ENCODE measurements around the gene SDK1.

The SDK1 gene

GRCh38 chr7:4247106-4247876 is 946.2 kb downstream of the SDK1 start:
- Histone ChIP-seq H3K23ac (ENCODE audit: low read length in 2 of 2) (no peak overlapping the region), H4K8ac (ENCODE audit: low read length) (no peak overlapping the region)
- WGBS: 93% methylated on average over 26 of the region's 27 CpGs

GRCh38 chr7:4248295-4248694 is 947.2 kb downstream of the SDK1 start:
- peaks cover 0 to 22% of the 10 kb centered on the region in 2 experiments for H3K36me3 ChIP-seq (ENCODE audit: control insufficient read depth in 1 of 2, insufficient read depth in 2 of 2, low read depth in 1 of 2, low read length in 2 of 2)
- H2BK12ac ChIP-seq (ENCODE audit: low read length in 2 of 2): no peak overlapping the region
- H3K18ac ChIP-seq (ENCODE audit: low read depth in 1 of 2, low read length in 2 of 2): no peak overlapping the region
- no peak overlapping the region for H2BK15ac ChIP-seq (ENCODE audit: low read depth, poor library complexity, severe bottlenecking)
- H3K27ac ChIP-seq (ENCODE audit: low read length, poor library complexity, severe bottlenecking): no peak overlapping the region
- H2AK5ac ChIP-seq (ENCODE audit: low read length, severe bottlenecking): no peak overlapping the region
- peaks cover 28% of the 10 kb centered on the region for H3K9me3 ChIP-seq (ENCODE audit: control insufficient read depth, low read length)
- no peak overlapping the region for H4K8ac ChIP-seq (ENCODE audit: low read length)
- no peak overlapping the region for H4K91ac ChIP-seq (ENCODE audit: low read length)
- no peak overlapping the region for H3K4me3 ChIP-seq (ENCODE audit: insufficient read depth in 1 of 2, low read depth in 1 of 2, low read length in 2 of 2)
- H3K4ac ChIP-seq (ENCODE audit: low read depth in 1 of 2, low read length in 2 of 2): no peak overlapping the region
- no peaks in the 10 kb centered on the region for H3K79me1 ChIP-seq (replicated peaks; ENCODE audit: low read length, poor library complexity, severe bottlenecking)
- H2BK5ac ChIP-seq (ENCODE audit: low read depth, low read length, poor library complexity, severe bottlenecking): no peak overlapping the region
- no peak overlapping the region for H3K9ac ChIP-seq (ENCODE audit: low read length)
- no peak overlapping the region for H3K14ac ChIP-seq (ENCODE audit: low read length in 2 of 2)
- WGBS: 75% methylated on average over 4 of the region's 4 CpGs
- no peak overlapping the region for H3K23ac ChIP-seq (ENCODE audit: low read length in 2 of 2)
- DNase-seq: no peak
- no peaks in the 10 kb centered on the region for H3K27me3 ChIP-seq (ENCODE audit: control insufficient read depth in 1 of 2, insufficient read depth in 1 of 2, low read length in 2 of 2)
- no peaks in the 10 kb centered on the region for H3K4me1 ChIP-seq (ENCODE audit: control insufficient read depth, insufficient read depth, low read depth, low read length)
- no peak overlapping the region for H2AFZ ChIP-seq (ENCODE audit: low read depth, low read length)
- H2BK120ac ChIP-seq (ENCODE audit: low read depth, low read length): no peak overlapping the region
- no peak overlapping the region for H3K4me2 ChIP-seq (ENCODE audit: low read length, poor library complexity, severe bottlenecking)

More at GRCh38 chr7:4247106-4247876, 946.2 kb downstream of the SDK1 start:
- no peak overlapping the region for H2BK5ac ChIP-seq (ENCODE audit: low read depth, low read length, poor library complexity, severe bottlenecking)
- no peak overlapping the region for H2BK120ac ChIP-seq (ENCODE audit: low read depth, low read length)
- H3K79me1 ChIP-seq (replicated peaks; ENCODE audit: low read length, poor library complexity, severe bottlenecking): no peaks in the 10 kb centered on the region
- H4K91ac ChIP-seq (ENCODE audit: low read length): no peak overlapping the region
- H3K4me1 ChIP-seq (ENCODE audit: control insufficient read depth, insufficient read depth, low read depth, low read length): no peaks in the 10 kb centered on the region
- H2BK15ac ChIP-seq (ENCODE audit: low read depth, poor library complexity, severe bottlenecking): no peak overlapping the region
- H3K18ac ChIP-seq (ENCODE audit: low read depth in 1 of 2, low read length in 2 of 2): no peak overlapping the region
- no peak overlapping the region for H3K4me3 ChIP-seq (ENCODE audit: insufficient read depth in 1 of 2, low read depth in 1 of 2, low read length in 2 of 2)
- no peak overlapping the region for H3K4ac ChIP-seq (ENCODE audit: low read depth in 1 of 2, low read length in 2 of 2)
- no peak overlapping the region for H3K27ac ChIP-seq (ENCODE audit: low read length, poor library complexity, severe bottlenecking)
- peaks cover 28% of the 10 kb centered on the region for H3K9me3 ChIP-seq (ENCODE audit: control insufficient read depth, low read length)
- H3K4me2 ChIP-seq (ENCODE audit: low read length, poor library complexity, severe bottlenecking): no peak overlapping the region
- no peak overlapping the region for H2BK12ac ChIP-seq (ENCODE audit: low read length in 2 of 2)
- H2AK5ac ChIP-seq (ENCODE audit: low read length, severe bottlenecking): no peak overlapping the region
- peaks cover 0 to 27% of the 10 kb centered on the region in 2 experiments for H3K36me3 ChIP-seq (ENCODE audit: control insufficient read depth in 1 of 2, insufficient read depth in 2 of 2, low read depth in 1 of 2, low read length in 2 of 2)
- no peak for DNase-seq
- no peaks in the 10 kb centered on the region for H3K27me3 ChIP-seq (ENCODE audit: control insufficient read depth in 1 of 2, insufficient read depth in 1 of 2, low read length in 2 of 2)
- H2AFZ ChIP-seq (ENCODE audit: low read depth, low read length): no peak overlapping the region
- H3K14ac ChIP-seq (ENCODE audit: low read length in 2 of 2): no peak overlapping the region
- no peak overlapping the region for H3K9ac ChIP-seq (ENCODE audit: low read length)

GRCh38 chr7:4249241-4249640 is 948.2 kb downstream of the SDK1 start:
- Histone ChIP-seq H4K91ac (ENCODE audit: low read length) (no peak overlapping the region), H4K8ac (ENCODE audit: low read length) (no peak overlapping the region), H2AK5ac (ENCODE audit: low read length, severe bottlenecking) (no peak overlapping the region), H3K14ac (ENCODE audit: low read length in 2 of 2) (no peak overlapping the region), H3K27ac (ENCODE audit: low read length, poor library complexity, severe bottlenecking) (no peak overlapping the region), H2BK120ac (ENCODE audit: low read depth, low read length) (no peak overlapping the region), H2AFZ (ENCODE audit: low read depth, low read length) (no peak overlapping the region), H3K4ac (ENCODE audit: low read depth in 1 of 2, low read length in 2 of 2) (no peak overlapping the region), H3K9me3 (ENCODE audit: control insufficient read depth, low read length) (peaks cover 30% of the 10 kb centered on the region), H3K4me3 (ENCODE audit: insufficient read depth in 1 of 2, low read depth in 1 of 2, low read length in 2 of 2) (no peak overlapping the region), H3K4me1 (ENCODE audit: control insufficient read depth, insufficient read depth, low read depth, low read length) (no peaks in the 10 kb centered on the region), H2BK15ac (ENCODE audit: low read depth, poor library complexity, severe bottlenecking) (no peak overlapping the region), H3K36me3 (ENCODE audit: control insufficient read depth in 1 of 2, insufficient read depth in 2 of 2, low read depth in 1 of 2, low read length in 2 of 2) (peaks cover 0 to 22% of the 10 kb centered on the region in 2 experiments), H3K9ac (ENCODE audit: low read length) (no peak overlapping the region), H3K18ac (ENCODE audit: low read depth in 1 of 2, low read length in 2 of 2) (no peak overlapping the region), H3K79me1 (replicated peaks; ENCODE audit: low read length, poor library complexity, severe bottlenecking) (no peaks in the 10 kb centered on the region), H3K27me3 (ENCODE audit: control insufficient read depth in 1 of 2, insufficient read depth in 1 of 2, low read length in 2 of 2) (no peaks in the 10 kb centered on the region), H2BK5ac (ENCODE audit: low read depth, low read length, poor library complexity, severe bottlenecking) (no peak overlapping the region), H3K23ac (ENCODE audit: low read length in 2 of 2) (no peak overlapping the region), H3K4me2 (ENCODE audit: low read length, poor library complexity, severe bottlenecking) (no peak overlapping the region), H2BK12ac (ENCODE audit: low read length in 2 of 2) (no peak overlapping the region)
- 85% methylated on average over 4 of the region's 4 CpGs for WGBS
- no peak for DNase-seq

GRCh38 chr7:4255336-4255735 is 954.3 kb downstream of the SDK1 start:
- H3K9ac ChIP-seq (ENCODE audit: low read length): no peak overlapping the region
- no peak overlapping the region for H2AFZ ChIP-seq (ENCODE audit: low read depth, low read length)
- H3K4ac ChIP-seq (ENCODE audit: low read depth in 1 of 2, low read length in 2 of 2): no peak overlapping the region
- H3K36me3 ChIP-seq (ENCODE audit: control insufficient read depth in 1 of 2, insufficient read depth in 2 of 2, low read depth in 1 of 2, low read length in 2 of 2): no peaks in the 10 kb centered on the region
- no peak overlapping the region for H4K8ac ChIP-seq (ENCODE audit: low read length)
- no peak overlapping the region for H4K91ac ChIP-seq (ENCODE audit: low read length)
- no peak overlapping the region for H3K23ac ChIP-seq (ENCODE audit: low read length in 2 of 2)
- H3K27ac ChIP-seq (ENCODE audit: low read length, poor library complexity, severe bottlenecking): no peak overlapping the region
- H2BK12ac ChIP-seq (ENCODE audit: low read length in 2 of 2): no peak overlapping the region
- H3K14ac ChIP-seq (ENCODE audit: low read length in 2 of 2): no peak overlapping the region
- H2BK120ac ChIP-seq (ENCODE audit: low read depth, low read length): no peak overlapping the region
- no peak overlapping the region for H2BK5ac ChIP-seq (ENCODE audit: low read depth, low read length, poor library complexity, severe bottlenecking)
- no peaks in the 10 kb centered on the region for H3K4me1 ChIP-seq (ENCODE audit: control insufficient read depth, insufficient read depth, low read depth, low read length)
- DNase-seq: no peak
- H3K27me3 ChIP-seq (ENCODE audit: control insufficient read depth in 1 of 2, insufficient read depth in 1 of 2, low read length in 2 of 2): no peaks in the 10 kb centered on the region
- WGBS: 84% methylated on average over 6 of the region's 6 CpGs
- H2AK5ac ChIP-seq (ENCODE audit: low read length, severe bottlenecking): no peak overlapping the region
- H3K4me3 ChIP-seq (ENCODE audit: insufficient read depth in 1 of 2, low read depth in 1 of 2, low read length in 2 of 2): no peak overlapping the region
- no peaks in the 10 kb centered on the region for H3K79me1 ChIP-seq (replicated peaks; ENCODE audit: low read length, poor library complexity, severe bottlenecking)
- H3K4me2 ChIP-seq (ENCODE audit: low read length, poor library complexity, severe bottlenecking): no peak overlapping the region
- H2BK15ac ChIP-seq (ENCODE audit: low read depth, poor library complexity, severe bottlenecking): no peak overlapping the region
- H3K18ac ChIP-seq (ENCODE audit: low read depth in 1 of 2, low read length in 2 of 2): no peak overlapping the region
- peaks cover 11% of the 10 kb centered on the region for H3K9me3 ChIP-seq (ENCODE audit: control insufficient read depth, low read length)

Measured in mesenchymal stem cell (in vitro differentiated cells and primary cell).